Measurements from ENCODE around the gene PLBD1. TPM values are rescaled to one million over a fixed set of nuclear protein-coding genes. Genes with fewer than 3 reads are reported as not detected.

PLBD1 gene
- 10 to 100 TPM; 30.8 to 74.6 (median 40.4) TPM for total RNA-seq

GRCh38 chr12:14567351-14568162, at the start of gene PLBD1:
Gene PLBD1 (minus strand): TSS chr12:14567883. CDS start chr12:14567696, 187 bp downstream.
- H3K4me1 ChIP-seq, result peaks cover 0 to 37% (median 14%) of the 10 kb centered on the region in 4 donors
- no peaks in the 10 kb centered on the region for H3K9me3 ChIP-seq
- 10% methylated on average over 67 of the region's 76 CpGs; no CpG with 5 or more reads in 1 of the 2 donors for WGBS, 2 donors (ENCODE audit: low coverage in 1 of 2)
- H3K4me3 ChIP-seq, result peak within 1 kb of the TSS; percentile 48 to 68 (median 65)
- intact Hi-C loops (cut with DNase I; ENCODE audit: low total_unique reads) (loop anchor here (5.0 kb wide), 1 partner anchor 620 kb away; no protein-coding TSS in a partner anchor), in situ Hi-C loops (cut with MboI; ENCODE audit: low pct_ligation_motif_present in 1 of 4, low pct_unique_long_range_greater_than_20kb in 1 of 4, low sequenced_read_pairs in 3 of 4) (no loop called here)
- TF ChIP-seq POLR2A (IDR thresholded peaks at IDR 0.05), result peak; percentile 74
- no peak for TF ChIP-seq CTCF (IDR thresholded peaks at IDR 0.05)
- no peak for TF ChIP-seq EP300 (IDR thresholded peaks at IDR 0.05; ENCODE audit: low read depth)
- peak; percentile 47 to 53 (median 48) for TF ChIP-seq POLR2AphosphoS5 (IDR thresholded peaks at IDR 0.05)
- H3K27me3 ChIP-seq, result no peaks in the 10 kb centered on the region
- H3K36me3 ChIP-seq, result no peaks in the 10 kb centered on the region
- H3K27ac ChIP-seq, result peak within 1 kb of the TSS; percentile 72 to 92 (median 86)
- peak; percentile 71 for DNase-seq

- Histone ChIP-seq H3K9me3 (peaks cover 13 to 15% of the 10 kb centered on the region in 2 donors), H3K36me3 (peaks cover 0 to 8% (median 2%) of the 10 kb centered on the region in 4 donors), H3K27me3 (no peaks in the 10 kb centered on the region), H3K4me1 (peaks cover 7 to 38% (median 23%) of the 10 kb centered on the region in 4 donors), H3K4me3 (no peak overlapping the region), H3K27ac (peak overlapping the region in 3 of 4 donors; percentile 1 to 49 (median 32))
- WGBS, 2 donors (ENCODE audit: low coverage in 1 of 2), result 62 to 100% methylated on average over 1 to 3 of the region's 3 CpGs
- intact Hi-C loops (cut with DNase I; ENCODE audit: low total_unique reads) (no loop called here), in situ Hi-C loops (cut with MboI; ENCODE audit: low pct_ligation_motif_present in 1 of 4, low pct_unique_long_range_greater_than_20kb in 1 of 4, low sequenced_read_pairs in 3 of 4) (loop anchor here (10.0 to 25.0 kb wide), 3 partner anchors 102 to 380 kb away; no protein-coding TSS in a partner anchor)
- no peak for TF ChIP-seq POLR2A (IDR thresholded peaks at IDR 0.05)
- TF ChIP-seq CTCF (IDR thresholded peaks at IDR 0.05), result no peak
- no peak for TF ChIP-seq POLR2AphosphoS5 (IDR thresholded peaks at IDR 0.05)
- TF ChIP-seq EP300 (IDR thresholded peaks at IDR 0.05; ENCODE audit: low read depth), result no peak
- DNase-seq, result no peak
These were observed 47.0 kb upstream of the PLBD1 start for GRCh38 chr12:14614704-14615121.

GRCh38 chr12:14613718-14614117, 46.0 kb upstream of the PLBD1 start:
- no peak for DNase-seq
- 80% methylated on average over 1 of the region's 1 CpG; no CpG with 5 or more reads in 1 of the 2 donors for WGBS, 2 donors (ENCODE audit: low coverage in 1 of 2)

More at GRCh38 chr12:14613718-14614117, 46.0 kb upstream of the PLBD1 start:
- Histone ChIP-seq H3K36me3 (peaks cover 0 to 8% (median 2%) of the 10 kb centered on the region in 4 donors), H3K4me1 (peaks cover under 1 to 30% (median 16%) of the 10 kb centered on the region in 4 donors), H3K9me3 (peaks cover 13 to 15% of the 10 kb centered on the region in 2 donors), H3K4me3 (no peak overlapping the region), H3K27ac (peak overlapping the region in 3 of 4 donors; percentile 1 to 49 (median 32)), H3K27me3 (no peaks in the 10 kb centered on the region)
- in situ Hi-C loops (cut with MboI; ENCODE audit: low pct_ligation_motif_present in 1 of 4, low pct_unique_long_range_greater_than_20kb in 1 of 4, low sequenced_read_pairs in 3 of 4) (loop anchor here (10.0 to 25.0 kb wide), 3 partner anchors 101 to 379 kb away; no protein-coding TSS in a partner anchor), intact Hi-C loops (cut with DNase I; ENCODE audit: low total_unique reads) (no loop called here)
- TF ChIP-seq EP300 (IDR thresholded peaks at IDR 0.05; ENCODE audit: low read depth) (no peak), POLR2AphosphoS5 (IDR thresholded peaks at IDR 0.05) (no peak), CTCF (IDR thresholded peaks at IDR 0.05) (no peak), POLR2A (IDR thresholded peaks at IDR 0.05) (no peak)

All from transverse colon (tissue), 4 donors.